ENCODE results near the gene AP3B1. TPM values are rescaled to one million over a fixed set of nuclear protein-coding genes. Genes with fewer than 3 reads are reported as not detected.
A peak's percentile ranks its signal among the peaks of the same experiment; 100 is the strongest.
"Not testable (repeated sequence)": the region's sequence is repeated elsewhere in the genome, so short reads cannot be mapped to it uniquely, and the experiment has no call there.

Gene AP3B1
- total RNA-seq, 1 donor: 18.9 TPM

DNA sequence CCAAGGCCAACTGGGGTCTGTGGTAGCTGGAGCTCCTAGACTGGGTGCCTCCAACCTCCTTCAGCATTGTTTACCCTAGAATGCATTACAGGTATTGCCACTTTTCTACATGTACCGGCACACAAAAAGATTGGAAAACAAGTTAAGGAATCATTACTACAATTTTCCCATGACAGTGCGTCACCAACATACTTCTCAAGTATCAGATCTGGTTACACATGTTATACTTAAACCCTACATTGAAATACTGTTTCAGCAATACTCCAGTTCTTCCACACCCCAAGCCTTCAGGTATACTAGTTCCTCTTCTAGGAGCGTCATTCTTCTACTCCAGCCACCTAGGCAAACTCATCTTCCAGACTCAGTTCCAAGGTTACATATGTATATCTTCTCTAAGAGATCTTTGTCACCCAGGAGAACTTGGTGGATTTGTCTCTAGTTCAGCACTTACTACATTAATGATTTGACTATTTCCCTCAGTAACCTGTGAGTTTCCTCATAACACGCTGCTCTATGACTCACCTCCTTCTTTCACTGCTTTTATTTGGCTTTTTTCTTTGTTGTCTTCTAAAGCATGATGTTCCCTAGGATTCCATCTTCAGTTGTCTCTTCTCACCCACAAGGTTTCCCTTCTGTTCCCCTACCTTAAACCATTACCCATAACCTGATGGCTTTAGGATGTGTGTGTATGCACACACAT is 217.0 kb downstream of the AP3B1 start:
- no peak for DNase-seq (ENCODE audit: low read depth in 2 of 3, low spot score in 2 of 3)

- DNase-seq (ENCODE audit: low read depth in 2 of 3, low spot score in 2 of 3): no peak
These were observed 218.1 kb downstream of the AP3B1 start for GRCh38 chr5:78076351-78076750.

GRCh38 chr5:78075301-78075700 is 219.2 kb downstream of the AP3B1 start:
- no peak for DNase-seq (ENCODE audit: low read depth in 2 of 3, low spot score in 2 of 3)

DNA sequence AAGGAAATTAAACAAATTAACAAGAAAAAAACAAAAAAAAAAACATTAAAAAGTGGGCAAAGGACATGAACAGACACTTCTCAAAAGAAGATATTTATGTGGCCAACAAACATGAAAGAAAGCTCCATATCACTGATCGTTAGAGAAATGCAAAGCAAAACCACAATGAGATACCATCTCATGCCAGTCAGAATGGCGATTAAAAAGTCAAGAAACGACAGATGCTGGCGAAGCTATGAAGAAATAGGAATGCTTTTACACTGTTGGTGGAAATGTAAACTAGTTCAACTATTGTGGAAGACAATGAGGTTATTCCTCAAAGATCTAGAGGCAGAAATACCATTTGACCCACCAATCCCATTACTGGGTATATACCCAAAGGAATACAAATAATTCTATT is 223.8 kb downstream of the AP3B1 start:
- not testable (repeated sequence) for DNase-seq (ENCODE audit: low read depth in 2 of 3, low spot score in 2 of 3)

- DNase-seq (ENCODE audit: low read depth in 2 of 3, low spot score in 2 of 3): not testable (repeated sequence)
These were observed 226.9 kb downstream of the AP3B1 start for GRCh38 chr5:78067581-78067980.

DNA sequence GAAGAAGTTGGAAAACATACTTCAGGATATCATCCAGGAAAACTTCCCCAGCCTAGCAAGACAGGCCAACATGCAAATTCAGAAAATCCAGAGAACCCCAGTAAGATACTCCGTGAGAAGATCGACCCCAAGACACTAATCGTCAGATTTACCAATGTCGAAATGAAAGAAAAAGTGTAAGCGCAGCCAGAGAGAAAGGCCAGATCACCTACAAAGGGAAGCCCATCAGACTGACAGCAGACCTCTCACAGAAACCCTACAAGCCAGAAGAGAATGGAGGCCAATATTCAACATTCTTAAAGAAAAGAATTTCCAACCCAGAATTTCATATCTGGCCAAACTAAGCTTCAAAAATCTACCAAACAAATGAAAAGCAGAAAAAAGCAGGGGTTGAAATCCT is 227.8 kb downstream of the AP3B1 start:
- DNase-seq (ENCODE audit: low read depth in 2 of 3, low spot score in 2 of 3): not testable (repeated sequence)

DNA sequence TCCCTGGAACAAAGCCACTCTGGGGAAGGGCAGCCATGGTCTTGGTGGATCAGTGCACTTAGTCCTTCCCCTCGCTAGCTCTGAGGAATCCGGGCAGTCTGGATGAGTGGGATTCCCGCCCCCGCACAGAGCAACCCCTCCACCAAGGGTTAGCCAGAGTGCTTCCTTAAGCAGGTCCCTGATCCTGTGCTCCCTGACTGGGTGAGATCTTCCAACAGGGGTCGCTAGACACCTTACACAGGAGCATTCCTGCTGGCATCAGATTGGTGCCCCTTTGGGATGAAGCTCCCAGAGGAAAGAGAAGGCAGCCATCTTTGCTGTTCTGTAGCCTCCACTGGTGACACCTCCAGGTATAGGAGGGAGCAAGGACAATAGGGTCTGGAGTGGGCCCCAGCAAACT is 228.8 kb downstream of the AP3B1 start:
- DNase-seq (ENCODE audit: low read depth in 2 of 3, low spot score in 2 of 3): no peak

DNA sequence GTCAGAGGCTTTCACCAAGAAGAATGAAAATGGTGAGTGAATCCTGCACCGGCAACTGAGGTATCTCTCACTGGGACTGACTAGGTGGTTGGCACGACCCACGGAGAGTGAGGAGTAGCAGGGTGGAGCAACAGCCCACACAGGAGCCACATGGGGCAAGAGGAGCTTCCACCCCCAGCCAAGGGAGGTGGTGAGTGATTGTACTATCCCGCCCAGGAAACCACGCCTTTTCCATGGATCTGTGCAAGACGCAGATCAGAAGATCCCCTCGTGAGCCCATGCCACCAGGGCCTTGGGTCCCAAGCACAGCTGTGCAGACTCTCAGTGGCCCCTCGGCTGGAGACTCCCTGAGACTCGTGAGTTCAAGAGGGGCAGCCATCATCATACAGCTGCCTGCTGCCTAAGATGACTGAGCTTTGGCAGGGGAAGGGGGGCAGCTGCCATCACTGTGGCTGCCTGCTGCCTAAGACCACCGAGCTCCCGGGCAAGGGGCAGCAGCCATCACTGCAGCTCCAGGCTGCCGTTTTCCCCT is 229.5 kb downstream of the AP3B1 start:
- DNase-seq (ENCODE audit: low read depth in 2 of 3, low spot score in 2 of 3): no peak

DNA sequence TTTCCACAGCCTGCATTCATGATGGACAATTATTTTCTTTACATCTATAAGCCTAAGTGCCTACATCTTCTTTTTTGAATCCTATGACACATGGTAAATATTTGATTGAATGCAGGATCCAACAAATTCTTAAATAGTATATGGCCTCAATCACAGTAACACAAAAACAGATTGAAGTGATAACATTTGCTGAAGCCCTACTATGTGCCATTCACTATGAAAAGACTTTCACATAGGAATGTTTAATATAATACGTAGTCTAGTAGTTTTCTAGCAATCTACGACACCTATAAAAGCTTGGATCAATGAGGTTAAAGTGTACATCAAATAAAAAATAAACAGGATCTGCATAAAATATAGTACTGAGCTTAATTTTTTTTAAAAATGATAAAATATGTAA is 231.0 kb downstream of the AP3B1 start:
- no peak for DNase-seq (ENCODE audit: low read depth in 2 of 3, low spot score in 2 of 3)

DNA sequence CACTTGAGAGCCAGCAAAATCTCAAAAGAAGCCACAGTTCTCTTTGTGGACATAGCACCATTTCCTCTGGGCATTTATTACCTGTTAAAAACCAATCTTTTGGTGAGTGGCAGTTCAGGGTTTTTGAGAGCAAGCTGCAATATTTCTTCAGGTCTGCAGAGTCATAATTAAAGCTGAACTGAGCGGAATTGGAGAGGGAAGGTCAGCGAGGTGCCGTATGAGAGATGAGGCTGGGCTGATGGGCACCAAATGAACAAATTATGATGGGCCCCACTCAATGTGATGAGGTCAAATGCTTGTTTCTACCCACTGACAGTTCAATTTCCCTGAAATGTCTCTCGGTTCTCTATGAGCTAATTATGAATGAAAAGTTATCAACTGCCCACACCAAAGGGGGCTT is 231.9 kb downstream of the AP3B1 start:
- no peak for DNase-seq (ENCODE audit: low read depth in 2 of 3, low spot score in 2 of 3)

- no peak for DNase-seq (ENCODE audit: low read depth in 2 of 3, low spot score in 2 of 3)
These were observed 234.1 kb downstream of the AP3B1 start for GRCh38 chr5:78060421-78060820.

GRCh38 chr5:78058625-78059024 is 235.9 kb downstream of the AP3B1 start:
- DNase-seq (ENCODE audit: low read depth in 2 of 3, low spot score in 2 of 3): no peak

GRCh38 chr5:78056901-78057514 is 237.5 kb downstream of the AP3B1 start:
- no peak for DNase-seq (ENCODE audit: low read depth in 2 of 3, low spot score in 2 of 3)

- no peak for DNase-seq (ENCODE audit: low read depth in 2 of 3, low spot score in 2 of 3)
These were observed 238.4 kb downstream of the AP3B1 start for GRCh38 chr5:78056053-78056452.

GRCh38 chr5:78050888-78051287 is 243.6 kb downstream of the AP3B1 start:
- DNase-seq (ENCODE audit: low read depth in 2 of 3, low spot score in 2 of 3): peak in 1 of 3 donors; percentile 7

- DNase-seq (ENCODE audit: low read depth in 2 of 3, low spot score in 2 of 3): not testable (repeated sequence)
These were observed 247.7 kb downstream of the AP3B1 start for GRCh38 chr5:78046823-78047222.

DNA sequence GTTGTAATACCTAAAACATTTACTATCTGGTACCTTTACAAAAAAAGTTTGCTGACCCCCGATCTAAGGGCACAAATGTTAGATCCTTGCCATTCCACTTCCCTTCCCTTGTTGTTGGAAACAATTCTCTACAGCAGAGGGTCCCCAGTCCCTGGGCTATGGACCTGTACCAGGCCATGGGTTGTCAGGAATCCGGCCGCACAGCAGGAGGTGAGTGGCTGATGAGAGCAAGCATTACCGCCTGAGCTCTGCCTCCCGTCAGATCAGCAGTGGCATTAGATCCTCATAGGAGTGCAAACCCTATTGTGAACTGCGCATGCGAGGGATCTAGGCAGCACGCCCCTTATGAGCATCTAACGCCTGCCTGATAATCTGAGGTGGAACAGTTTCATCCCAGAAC is 248.5 kb downstream of the AP3B1 start:
- DNase-seq (ENCODE audit: low read depth in 2 of 3, low spot score in 2 of 3): no peak

GRCh38 chr5:78041805-78042204 is 252.7 kb downstream of the AP3B1 start:
- DNase-seq (ENCODE audit: low read depth in 2 of 3, low spot score in 2 of 3): no peak

DNA sequence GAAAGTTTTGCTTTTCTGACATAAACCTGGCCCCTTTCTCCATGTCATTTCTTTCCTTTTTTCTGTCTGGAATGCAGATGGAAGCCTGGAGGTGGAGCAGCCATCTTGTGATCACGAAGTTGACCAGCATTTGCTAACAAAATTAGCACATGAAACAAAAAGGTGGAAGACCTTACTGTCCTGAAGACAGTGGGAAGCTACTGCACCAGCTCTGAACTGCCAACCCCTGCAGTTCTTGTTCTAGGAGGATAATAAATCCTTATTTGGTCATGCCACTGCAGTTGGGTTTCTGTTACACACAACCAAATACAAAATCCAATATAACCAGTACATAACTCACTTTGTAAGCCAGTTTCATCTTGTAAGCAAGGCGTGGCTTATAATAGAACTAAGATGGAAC is 269.0 kb downstream of the AP3B1 start:
- no peak for DNase-seq (ENCODE audit: low read depth in 2 of 3, low spot score in 2 of 3)

DNA sequence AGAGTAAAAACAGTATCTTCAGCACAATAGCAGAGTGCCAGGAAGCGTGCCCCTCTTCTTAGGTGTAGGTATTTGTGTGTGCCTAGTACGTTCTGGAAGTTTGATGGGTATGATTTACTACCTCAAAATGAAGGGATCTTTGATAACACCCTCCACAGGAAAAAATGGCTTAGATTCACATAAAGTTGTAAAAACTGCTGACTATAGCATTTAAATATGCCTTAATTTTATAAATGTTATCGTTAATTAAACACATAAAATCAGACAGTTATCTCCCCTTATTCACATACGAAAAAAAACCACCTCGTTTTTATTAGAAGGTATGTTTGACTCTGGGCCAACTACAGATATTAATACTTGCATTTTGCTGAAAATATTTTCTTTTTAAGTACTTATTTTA is 274.8 kb downstream of the AP3B1 start:
- DNase-seq (ENCODE audit: low read depth in 2 of 3, low spot score in 2 of 3): no peak

- no peak for DNase-seq (ENCODE audit: low read depth in 2 of 3, low spot score in 2 of 3)
These were observed 277.5 kb downstream of the AP3B1 start for GRCh38 chr5:78016863-78017529.

All from hematopoietic multipotent progenitor cell (in vitro differentiated cells).